HG03097 (cell line): ENCODE results near the gene RLBP1.

ENCODE experiments used
- ATAC-seq: cut with Tn5 transposase; IDR thresholded peaks from one replicate; pipeline ENCODE4 v1.9.1; 2021; ENCODE audit not compliant: unreplicated experiment, low FRiP score

RLBP1 gene

DNA sequence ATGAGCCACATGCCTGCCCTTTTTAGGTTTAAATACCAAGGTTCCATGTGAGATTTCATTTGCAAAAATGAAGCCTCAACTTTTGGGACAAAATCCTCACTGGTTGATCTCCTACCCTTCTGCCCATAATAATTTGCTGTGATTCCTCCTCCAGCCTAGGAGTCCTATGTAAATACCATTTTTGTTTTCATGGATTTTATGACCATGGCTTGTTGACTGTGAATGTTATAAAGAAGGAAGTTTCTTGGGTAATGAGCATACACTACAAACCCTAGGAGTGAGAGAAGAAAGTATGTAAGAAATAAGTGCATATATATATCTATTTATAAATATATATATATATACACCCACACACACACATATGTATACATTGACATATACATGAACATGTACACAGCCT lies 13.1 kb downstream of the RLBP1 start:
- ATAC-seq: no peak

DNA sequence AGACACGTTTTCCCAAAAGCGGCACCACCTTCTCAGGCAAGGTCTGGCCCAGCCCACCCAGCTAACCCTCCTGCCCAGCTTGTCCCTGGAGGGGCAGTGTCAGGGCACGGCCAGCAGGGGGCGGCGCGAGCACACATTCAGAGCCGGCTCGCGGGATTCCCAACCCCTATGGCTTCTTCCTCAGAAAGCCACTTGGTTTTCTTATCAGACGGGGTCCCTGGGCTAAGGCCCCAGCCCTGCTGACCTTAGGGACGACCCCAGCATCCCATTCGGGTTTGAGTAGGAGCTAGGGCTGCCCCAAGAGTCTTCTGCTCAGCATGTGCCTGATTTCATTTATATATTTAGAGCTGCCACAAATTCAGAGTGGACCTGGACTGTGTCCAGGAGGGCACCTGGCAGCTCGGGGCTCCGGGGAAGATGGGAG lies 14.5 kb downstream of the RLBP1 start:
- ATAC-seq: no peak

DNA sequence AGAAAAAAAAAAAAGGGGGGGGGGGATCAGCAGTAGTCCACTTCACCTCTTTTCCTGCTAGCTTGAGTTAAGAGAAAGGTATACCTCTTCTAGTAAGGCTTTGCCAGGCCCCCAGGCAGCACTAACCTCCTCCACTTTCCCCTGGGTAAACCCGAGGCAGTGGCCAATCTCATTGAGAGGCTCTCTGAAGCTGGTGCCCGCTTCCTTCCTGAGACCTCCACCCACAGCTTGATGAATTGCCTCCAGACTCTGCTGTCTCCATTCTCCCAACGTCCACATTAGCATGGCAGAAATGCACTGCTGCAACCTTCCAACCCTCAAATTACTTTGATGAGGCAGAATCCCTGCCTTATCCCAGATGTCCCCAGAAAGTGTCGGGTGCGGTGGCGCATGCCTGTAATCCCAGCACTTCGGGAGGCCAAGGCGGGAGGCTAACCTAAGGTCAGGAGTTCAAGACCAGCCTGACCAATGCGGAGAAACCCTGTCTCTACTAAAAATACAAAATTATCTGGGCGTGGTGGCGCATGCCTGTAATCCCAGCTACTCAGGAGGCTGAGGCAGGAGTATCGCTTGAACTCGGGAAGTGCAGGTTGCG lies 15.3 kb downstream of the RLBP1 start:
- ATAC-seq: no peak

DNA sequence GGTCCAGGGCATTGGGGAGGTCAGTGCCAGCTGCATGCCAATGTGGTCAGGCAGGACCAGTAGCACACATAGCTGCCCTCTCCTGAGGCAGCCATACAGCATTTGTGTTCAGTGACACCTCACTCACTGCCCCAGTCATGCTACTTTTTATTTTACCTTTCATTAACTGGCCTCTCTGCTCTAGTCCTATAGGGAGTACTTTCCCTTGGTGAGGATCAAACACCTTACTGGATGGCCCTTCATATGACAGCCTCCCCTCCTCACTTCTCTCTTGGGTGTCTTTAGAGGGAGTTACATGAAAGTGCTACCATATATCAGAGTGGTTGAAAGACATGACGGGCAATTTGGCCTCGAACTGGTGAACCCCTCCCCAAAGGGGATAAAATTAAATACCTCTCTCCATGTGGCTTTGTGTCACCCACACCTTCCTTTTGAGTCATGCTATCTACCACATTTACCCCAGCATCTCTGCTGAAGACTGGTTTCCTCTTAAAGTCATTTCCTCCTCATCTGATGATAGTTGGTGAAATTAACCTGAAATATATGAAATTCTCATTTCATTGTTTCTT lies 17.6 kb downstream of the RLBP1 start:
- ATAC-seq: no peak

DNA sequence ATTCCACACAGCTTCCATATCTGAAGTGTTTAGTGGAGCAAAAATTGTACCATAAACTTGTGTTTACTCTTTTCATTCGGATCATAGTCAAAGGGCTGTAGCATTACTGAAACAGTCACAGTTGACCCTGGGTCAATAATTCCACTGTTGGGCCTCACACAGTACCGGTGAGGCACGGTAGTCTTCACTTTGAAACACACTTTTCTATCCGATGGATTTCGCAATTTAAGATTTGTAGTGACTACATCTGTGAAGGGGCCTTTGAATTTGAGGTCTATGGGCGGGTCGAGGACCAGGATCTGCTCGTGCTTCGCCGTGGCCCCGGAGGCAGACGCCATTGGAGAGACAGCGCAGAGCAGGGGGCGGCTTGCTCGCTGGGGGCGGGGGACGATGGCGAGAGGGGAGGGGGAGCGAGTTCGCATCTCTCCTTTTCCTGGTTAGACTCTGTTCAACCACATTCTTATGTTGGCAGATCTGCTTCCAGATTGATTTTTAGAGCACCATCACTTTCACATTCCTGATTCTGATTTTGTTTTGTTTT lies 19.8 kb downstream of the RLBP1 start:
- ATAC-seq: no peak

DNA sequence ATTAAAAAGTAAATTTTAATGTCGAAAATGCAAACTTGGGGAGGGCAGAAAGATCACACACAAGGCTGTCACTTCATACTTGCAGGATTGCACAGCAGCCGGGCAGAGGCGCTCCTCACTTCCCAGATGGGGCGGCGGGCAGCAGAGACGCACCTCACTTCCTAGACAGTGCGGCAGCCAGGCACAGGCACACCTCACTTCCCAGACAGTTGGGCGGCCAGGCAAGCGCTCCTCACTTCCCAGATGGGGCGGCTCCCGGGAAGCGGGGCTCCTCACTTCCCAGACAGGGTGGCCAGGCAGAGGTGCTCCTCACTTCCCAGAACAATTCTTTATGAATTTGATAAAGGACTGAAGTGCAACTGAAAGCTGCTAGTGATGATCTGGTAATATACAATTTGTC lies 21.2 kb downstream of the RLBP1 start:
- ATAC-seq: no peak

DNA sequence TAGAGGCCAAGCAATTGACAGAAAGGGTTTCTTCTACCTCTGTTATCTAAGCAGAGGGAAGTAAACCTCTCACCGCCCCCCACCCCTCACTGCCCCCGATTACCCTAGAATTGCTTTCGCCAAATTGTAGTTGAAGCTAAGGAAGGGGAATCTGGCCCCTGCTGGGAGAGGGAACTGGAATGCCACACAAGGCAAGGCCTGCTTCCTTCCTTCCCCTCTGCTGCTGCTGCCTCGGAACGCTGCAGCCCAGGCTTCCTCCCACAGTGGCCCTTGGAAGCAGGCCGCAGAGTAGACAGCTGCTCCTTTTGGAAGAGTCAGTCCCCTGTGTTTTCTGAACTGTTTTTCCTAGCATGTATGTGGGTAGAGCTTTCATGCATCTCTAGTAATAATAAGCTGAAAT lies 21.6 kb downstream of the RLBP1 start:
- ATAC-seq: no peak

DNA sequence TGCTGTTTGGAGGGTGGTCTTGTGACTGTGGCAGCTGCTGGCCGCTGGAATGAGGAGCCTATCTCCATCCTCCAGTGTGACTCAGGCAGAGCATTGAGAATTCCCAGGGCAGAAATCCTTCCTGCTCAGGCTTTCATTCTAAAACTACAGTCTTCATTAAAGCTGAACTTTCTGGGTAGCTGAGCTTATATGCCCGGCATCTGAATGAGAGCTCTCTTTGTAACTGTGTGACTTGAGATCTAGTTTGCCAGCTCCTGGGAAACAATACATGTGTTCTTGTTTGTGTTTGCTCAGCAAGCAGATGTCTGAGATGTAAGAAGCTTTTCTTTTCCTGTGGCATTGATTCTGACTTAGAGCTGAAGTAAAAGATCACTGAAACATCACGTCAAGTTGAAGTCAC lies 22.4 kb downstream of the RLBP1 start:
- ATAC-seq: no peak

DNA sequence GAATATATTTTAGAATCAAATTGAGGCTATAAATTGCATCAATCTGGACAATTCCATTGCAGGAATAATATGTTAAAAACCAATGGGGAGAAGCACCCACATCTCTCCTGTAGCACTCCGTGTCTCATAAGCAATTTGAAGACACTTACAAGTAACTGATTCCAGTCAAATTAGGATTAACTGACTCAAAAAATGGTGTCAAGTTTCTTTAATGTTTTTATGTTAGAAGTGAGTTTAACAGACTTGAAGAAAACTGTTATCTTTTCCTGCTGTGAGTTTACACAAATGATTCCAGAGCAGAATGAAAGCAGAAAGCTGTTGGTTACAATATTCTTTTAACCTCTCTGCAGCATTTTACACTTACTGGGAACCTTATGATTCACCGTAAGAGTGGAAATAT lies 23.2 kb downstream of the RLBP1 start:
- ATAC-seq: no peak

DNA sequence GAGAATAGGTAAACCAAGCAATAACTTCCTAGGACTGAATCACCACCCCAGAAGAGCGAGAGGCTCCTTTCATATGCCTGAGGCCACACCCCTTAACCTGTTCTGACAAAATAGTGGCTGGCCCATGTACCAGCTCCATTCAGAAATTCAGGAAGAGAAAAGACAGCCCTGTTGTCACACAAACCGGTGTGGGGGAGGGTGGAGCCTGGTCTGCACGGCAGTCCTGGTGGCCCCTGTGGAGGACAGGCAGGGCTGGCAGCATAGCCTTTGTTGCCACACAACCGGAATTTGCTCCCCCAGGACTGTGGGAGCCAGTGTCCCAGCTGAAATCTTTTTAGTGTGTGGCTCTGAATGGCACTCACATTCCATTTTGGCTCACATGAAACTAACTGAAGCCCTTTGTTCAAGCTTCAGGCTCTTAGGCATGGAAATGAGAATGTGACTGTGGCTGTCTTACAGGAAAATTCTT lies 23.8 kb downstream of the RLBP1 start:
- ATAC-seq: no peak

DNA sequence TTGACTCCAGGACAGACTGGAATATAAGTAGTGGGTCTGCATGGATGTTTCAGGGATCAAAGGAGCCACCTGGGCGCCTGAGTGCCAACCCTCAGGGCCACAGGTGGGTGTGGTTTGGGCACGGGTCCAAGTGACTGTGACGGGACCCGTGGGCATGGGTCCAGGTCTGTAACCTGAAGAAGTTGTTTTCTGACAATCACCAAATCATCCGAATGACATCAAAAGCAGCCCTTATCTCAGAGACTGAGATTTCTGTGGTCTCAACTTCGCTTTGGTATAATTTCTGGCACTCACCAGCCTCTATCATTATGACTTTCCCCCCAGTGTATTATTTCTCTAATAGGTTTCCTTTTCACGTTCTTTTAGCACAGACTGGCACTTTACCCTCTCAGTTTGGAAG lies 24.4 kb downstream of the RLBP1 start:
- no peak for ATAC-seq

DNA sequence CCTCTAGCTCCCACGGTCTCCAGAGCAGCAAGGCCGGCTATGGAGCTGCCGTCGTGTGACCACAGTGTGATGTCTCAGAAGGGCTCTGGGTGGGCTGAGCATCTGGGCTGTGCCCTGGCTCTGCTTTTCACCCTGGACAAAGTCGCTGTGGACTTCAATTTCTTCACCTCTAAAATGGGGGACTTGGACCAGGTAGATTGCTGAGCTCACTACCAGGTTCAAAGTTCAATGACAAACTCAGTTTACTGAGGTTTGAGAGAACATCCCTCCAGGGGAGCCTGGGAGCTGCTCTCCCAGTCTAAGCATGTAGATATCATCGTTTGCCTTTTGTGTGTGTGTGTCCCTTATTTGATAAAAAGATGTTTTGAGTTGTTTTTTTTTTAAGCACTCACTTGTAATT lies 25.1 kb downstream of the RLBP1 start:
- no peak for ATAC-seq

DNA sequence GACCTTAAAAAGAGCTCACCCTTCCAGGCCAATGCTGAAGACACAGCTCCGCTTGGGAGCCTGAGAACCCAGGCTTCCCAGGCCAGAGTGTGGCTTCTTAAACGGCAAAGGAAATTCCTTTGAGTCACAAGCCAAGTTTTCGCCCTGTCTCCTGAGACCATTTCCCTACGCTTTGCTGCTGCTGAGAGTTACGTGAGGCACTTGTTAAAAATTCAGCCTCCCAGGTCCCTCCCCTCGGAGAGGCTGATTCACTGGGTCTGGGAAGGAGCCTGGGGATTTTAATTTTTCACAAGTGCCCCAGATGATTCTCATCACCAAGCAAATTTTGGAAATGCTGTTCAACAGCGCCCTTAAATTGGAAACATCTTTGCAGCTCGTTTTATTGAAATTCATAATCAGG lies 25.5 kb downstream of the RLBP1 start:
- ATAC-seq: no peak

DNA sequence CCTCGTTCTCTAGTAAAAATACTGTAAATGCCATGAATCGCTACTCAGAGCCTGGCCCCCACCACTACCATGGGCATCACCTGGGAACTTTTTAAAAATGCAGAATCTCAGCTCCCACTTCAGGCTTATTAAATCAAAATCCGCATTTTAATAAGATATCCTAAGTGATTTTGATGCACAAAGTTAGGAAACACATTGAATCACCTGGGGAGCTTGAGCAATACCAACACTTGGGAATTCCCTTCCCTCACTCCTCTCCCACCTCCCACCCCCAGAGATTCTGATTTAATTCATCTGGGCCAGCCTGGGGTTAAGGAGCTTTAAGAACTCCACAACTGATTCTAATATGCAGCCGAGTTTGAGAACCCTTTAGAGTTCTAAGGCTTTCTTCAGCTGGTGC lies 26.8 kb downstream of the RLBP1 start:
- ATAC-seq: no peak

DNA sequence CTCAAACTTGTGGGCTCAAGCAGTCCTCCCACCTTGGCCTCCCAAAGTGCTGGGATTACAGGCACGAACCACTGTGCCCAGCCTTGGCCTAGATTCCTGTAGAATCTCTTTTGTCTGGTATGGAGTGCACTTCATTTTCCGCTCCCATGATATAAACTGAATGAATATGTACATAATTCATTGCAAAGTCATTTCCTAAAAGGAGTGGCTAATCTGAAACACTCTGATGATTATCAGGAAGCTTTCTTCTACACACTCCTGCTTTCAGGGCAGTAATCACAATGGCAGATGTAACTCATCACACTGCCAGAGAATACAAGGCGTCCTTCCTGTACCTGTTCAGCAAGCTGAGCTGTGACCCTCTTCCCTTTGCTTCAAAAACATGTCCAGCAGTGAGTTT lies 28.6 kb downstream of the RLBP1 start:
- ATAC-seq: no peak

DNA sequence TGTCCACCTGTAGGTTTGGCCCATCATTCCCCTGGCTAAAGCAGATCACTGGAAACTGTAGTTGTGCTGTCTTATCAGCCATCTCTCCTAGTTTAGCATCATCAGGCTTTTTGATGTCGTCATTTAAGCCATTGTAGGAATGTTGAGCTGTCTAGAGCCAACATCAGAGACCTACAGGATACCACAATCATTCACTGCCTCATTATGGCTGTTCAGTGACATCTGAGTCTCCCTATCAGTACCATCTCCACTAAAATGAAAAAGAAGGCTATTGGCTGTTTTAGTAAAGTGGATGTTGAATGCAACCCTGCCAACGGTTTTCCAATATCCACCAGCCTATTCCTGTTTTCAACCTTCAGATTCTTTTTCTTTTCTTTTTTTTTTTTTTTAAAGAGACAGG lies 29.2 kb downstream of the RLBP1 start:
- ATAC-seq: no peak

DNA sequence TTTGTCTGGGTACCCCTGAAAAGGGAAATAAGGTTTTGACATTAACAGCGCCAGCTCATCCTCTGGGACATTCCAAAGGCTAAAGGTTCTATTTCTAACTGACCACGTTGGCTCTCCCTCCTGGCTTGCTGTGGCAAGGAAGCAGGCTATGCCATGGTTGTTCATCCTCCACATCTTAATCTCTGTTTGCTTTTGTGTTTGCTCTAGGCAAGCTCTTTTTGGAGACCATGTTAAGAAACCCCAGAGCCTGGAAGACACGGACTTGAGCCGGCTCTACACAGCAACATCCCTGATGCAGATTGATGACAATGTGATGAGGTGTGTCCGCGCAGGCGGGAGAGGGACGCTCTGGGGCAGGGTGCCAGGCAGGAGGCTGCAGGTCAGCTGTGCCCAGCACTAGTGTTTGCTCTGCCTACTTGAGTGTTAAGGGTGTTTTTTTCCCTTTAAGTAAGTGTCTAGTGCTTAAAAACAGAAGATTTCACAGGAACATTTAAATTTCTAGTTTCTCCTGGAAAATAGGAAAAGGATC lies 33.3 kb downstream of the RLBP1 start:
- no peak for ATAC-seq

DNA sequence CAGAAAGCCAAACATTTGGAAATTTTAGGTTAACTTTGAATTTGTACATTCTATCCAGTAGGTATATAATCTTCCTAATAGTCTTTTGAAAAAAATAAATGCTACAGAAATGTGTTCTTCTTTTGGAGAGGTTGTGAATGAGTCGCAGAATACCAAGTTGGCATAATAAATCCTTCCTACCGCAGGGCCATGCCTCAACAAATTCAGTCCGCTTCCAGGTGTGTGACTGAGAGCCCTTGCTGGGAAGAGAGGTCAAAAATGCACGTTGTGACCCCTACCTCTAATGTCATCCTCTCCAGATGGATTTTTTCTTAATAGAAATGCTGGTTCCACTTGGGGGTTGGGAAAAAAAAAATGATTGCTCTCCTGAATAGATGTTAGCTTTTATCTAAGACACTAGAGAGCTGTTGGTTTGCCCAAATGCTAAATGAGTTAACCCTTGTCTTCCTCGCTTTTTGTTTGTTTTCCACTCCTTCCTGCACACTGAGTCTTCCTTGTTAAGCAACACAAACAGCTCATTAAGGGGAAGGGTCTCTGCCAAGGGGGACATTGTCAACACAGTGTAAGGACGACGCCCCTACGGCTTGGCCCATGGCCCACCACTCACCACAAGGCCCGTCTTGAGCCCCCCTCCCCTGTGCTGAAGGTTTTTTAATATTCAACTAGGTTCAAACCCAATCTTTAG lies 33.9 kb downstream of the RLBP1 start:
- no peak for ATAC-seq

DNA sequence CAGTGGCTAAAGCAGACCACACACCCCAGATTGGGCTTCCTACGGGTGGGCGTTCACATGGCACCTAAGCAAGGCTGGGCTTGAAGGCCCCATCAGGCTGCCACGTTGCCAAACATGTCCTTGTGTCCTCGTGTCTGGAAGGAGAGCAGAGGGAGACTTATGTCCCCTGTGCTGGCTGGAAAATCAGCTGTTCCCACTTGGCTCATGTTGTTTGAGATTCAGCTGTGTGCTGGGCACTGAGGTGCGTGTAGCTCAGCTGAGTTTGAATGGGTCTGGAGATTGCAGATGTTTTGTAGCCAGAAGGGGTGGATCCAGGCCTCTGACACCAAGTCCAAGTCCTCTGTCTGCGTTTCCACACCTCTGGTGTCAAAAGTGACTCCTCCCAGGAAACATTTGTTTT lies 34.6 kb downstream of the RLBP1 start:
- ATAC-seq: no peak

DNA sequence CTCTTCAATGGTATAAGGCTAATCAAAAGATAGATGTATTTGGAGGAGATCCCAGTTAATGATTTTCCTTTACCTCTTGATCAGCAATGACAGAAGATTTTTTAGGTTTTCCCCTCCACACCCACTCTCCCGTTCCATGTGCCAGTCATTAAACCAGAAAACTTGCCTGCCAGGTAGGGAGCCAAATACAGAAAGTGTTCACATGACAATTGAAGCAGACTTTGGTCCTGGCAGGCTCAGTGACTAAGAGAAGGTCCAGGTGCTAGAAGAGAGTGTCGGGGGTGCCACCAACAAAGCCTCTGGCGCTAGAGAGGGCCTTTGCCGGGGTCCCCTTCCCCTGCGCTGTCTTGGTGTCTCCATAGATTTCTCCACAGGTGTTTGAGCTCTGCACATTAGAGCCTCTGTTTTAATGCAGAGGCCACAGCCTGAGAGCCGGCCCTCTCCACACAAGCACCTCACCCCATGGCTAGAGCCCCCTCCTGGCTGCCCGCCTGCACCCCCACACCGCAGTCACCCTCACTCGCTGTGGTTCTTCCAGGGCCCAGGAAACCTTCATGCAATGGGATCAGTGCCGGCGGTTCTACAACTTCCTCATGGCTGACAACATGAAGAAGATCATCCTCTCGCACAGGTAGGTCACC lies 36.4 kb downstream of the RLBP1 start:
- no peak for ATAC-seq

DNA sequence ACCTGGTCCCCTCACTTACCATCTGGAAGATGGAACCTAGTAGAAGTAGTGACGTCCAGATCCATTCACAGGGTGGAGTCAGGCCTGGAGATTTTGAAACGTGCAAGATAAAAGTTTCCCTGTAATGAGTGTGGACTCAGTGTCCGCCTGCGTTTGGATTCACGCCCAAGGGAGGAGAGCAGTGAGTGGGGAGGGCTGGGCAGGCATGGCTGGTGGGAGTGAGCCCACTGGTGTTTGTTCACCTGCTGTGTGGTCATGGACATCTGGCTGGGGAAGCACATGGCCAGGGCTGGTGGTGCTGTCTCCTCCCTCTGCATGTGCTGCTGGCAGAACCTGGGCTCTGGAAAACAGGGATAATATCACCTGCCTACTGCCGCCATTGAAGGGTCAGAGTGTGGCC lies 37.0 kb downstream of the RLBP1 start:
- ATAC-seq: no peak
